Activated CD4-positive, alpha-beta T cell treated with anti-CD3 and anti-CD28 coated beads, Interleukin-2, amount 50 U/mL, for 16 hours (primary cell): ENCODE results near the gene TNRC18.
"Not testable (repeated sequence)": the region's sequence is repeated elsewhere in the genome, so short reads cannot be mapped to it uniquely, and the experiment has no call there.

Source experiments
- DNase-seq: peaks from one replicate; pipeline ENCODE4 v3.0.0-alpha.2; 2020

The TNRC18 gene

DNA sequence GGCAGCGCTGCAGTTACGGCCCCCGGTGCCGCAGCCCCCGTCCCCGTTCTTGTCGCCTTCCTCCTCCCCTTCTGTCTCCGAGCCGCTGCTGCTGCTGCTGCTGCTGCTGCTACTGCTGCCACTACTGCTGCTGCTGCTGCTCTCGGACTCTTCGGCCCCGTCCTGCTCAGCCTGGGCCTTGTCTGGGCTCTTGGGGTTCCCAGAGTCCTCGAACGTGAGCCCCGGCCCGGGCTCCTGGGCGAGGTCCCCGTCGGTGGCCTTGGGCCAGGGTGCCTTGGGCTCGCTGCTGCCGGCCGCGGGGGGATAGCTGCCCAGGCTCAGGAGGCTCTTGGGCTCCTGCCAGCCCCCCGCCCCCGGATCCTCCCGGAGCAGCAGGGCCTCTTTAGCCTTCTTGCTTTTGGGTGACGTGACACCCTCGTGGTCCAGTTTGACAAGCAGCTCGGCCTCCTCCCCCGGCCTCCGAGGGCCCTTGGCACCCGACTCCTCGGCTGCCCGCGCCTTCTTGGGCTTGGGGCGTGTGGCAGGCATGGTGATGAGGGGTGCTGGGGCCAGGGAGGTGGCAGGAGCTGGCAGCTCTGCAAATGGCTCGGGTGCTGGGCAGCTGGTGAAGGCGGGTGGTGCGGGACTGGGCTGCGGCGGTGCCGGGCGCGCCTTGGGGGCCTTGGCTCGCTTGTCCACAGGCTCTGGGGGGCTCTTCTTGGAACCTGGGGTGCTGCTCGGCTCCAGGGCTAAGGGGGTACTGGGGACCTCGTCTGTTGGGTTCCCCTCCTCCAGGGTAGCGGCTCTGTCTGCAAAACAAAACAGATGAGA, 110.4 kb downstream of the TNRC18 start:
- not testable (repeated sequence) for DNase-seq

DNA sequence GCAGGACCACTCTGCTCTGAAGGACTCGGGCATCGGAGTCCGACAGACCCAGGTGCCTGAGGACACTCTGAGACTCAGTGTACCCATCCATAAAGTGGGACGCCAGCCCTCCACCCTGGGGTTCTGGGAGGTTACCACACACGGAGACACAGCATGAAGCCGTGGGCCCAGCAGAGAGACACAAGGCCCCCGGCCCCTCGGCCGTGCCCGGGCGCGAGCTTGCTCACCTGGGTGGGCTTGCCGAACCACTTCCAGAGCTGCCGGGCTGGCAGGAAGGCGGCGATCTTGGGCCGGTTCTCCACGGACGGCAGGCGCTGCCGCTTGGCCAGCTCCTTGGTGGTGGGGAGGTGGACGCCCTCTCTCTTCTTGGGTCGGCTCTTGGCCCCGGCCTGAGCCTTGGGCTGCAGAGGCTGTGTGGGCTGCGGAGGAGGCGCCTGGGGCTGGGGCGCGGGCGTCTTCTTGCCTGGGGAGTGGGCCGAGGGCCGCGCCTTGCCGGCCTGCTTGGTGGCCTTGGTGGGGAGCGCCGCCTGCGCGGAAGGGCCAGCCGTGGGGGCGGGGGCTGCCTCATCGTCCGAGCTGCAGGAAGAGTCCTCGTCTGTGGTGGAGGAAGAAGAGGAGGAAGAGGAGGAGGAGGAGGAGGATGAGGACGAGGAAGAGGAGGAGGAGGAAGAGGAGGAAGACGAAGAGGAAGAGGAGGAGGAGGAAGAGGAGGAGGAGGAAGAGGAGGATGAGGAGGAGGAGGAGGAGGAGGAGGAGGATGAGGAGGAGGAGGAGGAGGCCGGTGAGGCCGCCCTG, 111.2 kb downstream of the TNRC18 start:
- DNase-seq = not testable (repeated sequence)

GRCh38 chr7:5310822-5311405, 112.7 kb downstream of the TNRC18 start:
- DNase-seq = no peak

- DNase-seq = no peak
Measured at GRCh38 chr7:5309146-5309545, 114.5 kb downstream of the TNRC18 start.

DNA sequence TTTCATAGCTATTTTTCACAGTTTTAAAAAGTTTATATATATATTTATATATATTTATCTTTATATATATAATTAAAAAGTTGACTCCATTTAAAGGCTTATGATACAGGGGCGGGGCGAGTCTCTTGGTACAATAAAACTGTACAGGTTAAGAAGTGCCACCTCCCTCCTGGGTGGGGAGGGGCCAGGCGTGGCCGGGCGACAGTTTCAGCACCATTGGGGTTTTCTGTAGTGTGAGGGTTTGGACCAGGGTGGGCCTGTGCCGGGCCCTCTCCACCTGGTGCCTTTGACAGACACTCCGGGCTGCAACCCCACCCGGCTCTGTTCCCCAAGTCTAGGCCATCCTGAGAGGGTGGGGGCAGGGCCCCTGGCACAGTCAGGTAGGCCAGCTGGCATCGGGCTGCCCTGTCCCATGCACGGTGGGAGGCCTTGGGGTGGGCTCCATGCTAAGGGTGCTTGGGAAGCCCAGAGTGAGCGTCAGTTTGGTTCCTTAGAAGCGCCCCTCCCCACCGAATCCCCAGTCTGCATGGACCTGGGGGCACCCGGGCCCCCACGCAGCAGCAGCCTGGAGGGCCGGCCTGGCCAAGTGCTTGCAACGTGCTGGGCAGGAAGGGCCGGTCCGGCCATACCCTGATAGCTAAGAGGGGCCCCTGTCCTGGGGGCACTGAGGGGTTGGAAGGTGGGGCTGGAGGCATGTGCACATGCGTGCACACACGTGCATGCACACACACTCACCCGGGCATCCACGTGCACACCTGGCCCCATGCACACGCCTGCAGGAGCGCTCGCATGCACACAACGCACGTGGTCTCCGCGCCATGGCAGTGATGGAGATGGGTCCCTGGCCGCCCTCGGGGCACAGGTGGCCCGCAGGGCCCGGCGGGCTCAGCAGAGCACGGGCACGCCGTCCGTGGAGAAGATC, 116.2 kb downstream of the TNRC18 start:
- not testable (repeated sequence) for DNase-seq

DNA sequence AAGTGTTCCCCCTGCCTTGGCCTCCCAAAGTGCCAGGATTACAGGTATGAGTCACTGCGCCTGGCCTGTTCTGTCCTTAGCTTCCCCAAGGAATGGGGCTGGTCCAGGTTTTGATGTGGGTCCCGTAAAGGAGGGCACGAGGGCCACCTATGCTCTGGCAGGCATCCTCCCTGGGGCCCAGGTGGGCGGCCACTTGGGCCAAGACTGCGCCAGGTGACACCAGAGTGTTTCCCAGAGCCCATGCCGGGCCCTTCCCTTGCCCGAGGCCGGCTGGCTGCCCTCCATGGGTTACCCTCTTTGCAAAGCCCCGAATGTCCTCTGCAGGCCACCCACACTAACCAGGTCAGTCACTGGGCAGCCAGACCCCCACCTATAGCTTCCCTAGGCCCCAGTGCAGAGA, 118.6 kb downstream of the TNRC18 start:
- DNase-seq = not testable (repeated sequence)

GRCh38 chr7:5303591-5304505, 119.8 kb downstream of the TNRC18 start:
- no peak for DNase-seq

- DNase-seq = no peak
Measured at GRCh38 chr7:5303061-5303460, 120.6 kb downstream of the TNRC18 start.

GRCh38 chr7:5302577-5302976, 121.1 kb downstream of the TNRC18 start:
- DNase-seq = no peak

DNA sequence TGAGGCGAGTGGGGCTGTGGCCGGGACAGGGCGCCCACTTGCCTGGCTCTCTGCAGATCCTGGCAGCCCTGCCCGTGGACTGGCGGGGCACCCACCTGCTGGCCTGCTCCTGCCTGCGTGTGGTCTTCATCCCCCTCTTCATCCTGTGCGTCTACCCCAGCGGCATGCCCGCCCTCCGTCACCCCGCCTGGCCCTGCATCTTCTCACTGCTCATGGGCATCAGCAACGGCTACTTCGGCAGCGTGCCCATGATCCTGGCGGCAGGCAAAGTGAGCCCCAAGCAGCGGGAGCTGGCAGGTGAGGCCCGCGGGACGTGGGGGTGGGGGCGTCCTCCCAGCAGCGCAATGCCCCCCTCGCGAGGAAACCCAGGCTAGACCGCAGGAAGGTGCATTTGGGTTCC, 123.3 kb downstream of the TNRC18 start:
- DNase-seq = no peak

GRCh38 chr7:5296611-5297226, 126.9 kb downstream of the TNRC18 start:
- DNase-seq = peak; percentile 48

- DNase-seq = no peak
Measured at GRCh38 chr7:5296015-5296610, 127.5 kb downstream of the TNRC18 start.

DNA sequence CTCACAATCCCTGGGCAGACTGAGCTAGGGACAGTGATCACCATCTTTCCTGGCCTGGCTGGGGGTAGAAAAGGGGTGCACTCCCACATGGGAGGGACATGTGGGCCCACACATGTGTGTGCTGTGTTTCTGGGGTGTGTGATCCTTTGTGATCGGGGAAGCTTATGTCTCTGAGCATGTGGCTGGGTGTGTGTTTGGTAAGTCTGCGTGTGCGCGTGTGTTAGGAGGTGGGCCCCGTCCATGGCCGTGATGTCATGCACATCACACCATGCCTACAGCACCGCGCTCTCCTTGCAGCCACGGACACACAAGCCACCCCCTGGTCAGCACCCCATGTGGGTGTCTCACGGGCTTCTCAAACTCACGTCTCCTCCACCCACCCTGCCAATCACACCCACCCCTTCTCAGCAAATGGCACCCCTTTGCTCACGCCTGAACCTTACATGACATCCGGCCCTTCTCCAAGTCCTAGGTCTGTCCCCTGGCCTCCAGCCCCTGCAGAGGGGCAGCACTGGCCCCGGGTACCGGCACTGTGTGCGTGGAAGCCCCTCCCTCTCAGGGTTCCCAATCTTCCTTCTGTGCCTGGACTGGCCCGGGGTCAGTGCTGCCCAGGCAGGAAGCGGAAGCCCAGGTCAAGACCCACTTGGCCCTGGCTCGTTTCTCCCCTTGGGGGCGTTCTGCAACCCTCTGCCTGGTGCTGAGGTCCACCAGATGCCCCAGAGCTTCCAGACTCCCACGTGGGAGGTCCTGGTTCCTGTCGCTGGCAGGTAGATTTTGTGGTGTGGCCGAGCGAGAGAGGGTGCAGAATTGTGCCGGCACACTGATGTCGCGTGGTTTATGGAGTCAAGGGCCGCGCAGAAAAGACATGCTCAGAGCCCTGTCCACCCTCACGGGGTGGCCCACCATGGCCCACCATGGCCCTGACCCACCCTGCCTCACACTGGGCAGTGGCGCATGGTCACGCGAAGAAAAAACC, 128.3 kb downstream of the TNRC18 start:
- DNase-seq = no peak

DNA sequence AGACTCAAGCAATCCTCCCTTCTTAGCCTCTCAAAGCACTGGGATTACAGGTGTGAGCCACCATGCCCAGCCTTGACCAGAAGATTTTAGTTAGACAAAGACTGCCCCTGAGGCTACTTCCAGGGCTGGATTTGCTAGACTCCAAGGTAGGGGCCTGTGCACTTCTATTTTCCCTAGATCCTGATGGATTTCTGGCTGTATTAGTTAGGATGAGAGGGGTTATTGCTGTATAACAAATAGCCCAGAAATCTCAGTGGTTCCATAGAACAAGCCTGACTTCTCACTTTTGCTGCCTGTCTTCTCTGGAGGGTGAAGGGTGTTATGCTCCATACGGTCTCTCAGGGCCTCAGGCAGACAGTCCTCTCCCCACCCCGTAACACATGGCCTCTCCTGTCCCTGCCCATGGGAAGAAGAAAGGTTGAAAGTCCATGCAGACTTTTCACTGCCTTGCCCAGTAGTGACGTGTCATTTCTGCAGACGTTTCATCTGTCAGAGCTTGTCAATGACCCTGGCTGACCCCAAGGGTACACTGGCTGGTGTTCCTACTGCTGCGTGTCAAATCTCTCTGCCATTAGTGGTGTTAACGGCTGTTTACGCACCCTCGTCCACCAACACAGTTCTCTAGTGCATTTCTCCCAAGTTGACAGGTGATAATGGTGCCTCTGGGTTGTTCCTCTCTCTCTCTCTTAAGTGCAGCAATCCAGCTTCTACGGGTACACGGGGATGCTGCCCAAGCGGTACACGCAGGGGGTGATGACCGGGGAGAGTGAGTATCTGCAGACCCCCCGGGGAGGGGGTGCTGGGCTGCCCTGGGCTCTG, 129.3 kb downstream of the TNRC18 start:
- no peak for DNase-seq

- DNase-seq = not testable (repeated sequence)
Measured at GRCh38 chr7:5291711-5292335, 131.8 kb downstream of the TNRC18 start.

GRCh38 chr7:5291301-5291700, 132.3 kb downstream of the TNRC18 start:
- DNase-seq = no peak

- no peak for DNase-seq
Measured at GRCh38 chr7:5289355-5289754, 134.3 kb downstream of the TNRC18 start.

DNA sequence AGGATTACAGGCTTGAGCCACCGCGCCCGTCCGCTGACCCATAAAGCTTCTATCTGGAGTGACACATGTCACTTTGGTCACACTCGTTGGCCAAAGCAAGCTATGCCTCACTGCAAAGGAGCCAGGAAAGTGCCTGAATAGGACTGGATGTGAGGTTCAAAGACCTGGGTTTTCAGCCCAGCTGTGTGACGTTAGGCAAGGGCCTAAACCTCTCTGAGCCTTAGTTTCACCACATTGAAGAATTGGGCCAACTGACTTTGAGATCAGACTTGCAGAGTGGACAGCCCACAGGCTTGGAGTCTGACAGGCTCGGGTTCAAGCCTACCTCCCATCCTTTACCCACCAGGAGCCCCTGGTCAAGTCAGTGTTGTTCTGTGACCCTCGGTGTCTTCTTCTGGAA, 135.1 kb downstream of the TNRC18 start:
- DNase-seq = not testable (repeated sequence)
